IPS-NIHi11 (cell line): ENCODE data around the gene DCST1.

ENCODE experiments used
- DNase-seq: peaks from one replicate; pipeline ENCODE4 v3.0.0; 2012; ENCODE audit warnings: mixed read lengths, low spot score

Gene DCST1

DNA sequence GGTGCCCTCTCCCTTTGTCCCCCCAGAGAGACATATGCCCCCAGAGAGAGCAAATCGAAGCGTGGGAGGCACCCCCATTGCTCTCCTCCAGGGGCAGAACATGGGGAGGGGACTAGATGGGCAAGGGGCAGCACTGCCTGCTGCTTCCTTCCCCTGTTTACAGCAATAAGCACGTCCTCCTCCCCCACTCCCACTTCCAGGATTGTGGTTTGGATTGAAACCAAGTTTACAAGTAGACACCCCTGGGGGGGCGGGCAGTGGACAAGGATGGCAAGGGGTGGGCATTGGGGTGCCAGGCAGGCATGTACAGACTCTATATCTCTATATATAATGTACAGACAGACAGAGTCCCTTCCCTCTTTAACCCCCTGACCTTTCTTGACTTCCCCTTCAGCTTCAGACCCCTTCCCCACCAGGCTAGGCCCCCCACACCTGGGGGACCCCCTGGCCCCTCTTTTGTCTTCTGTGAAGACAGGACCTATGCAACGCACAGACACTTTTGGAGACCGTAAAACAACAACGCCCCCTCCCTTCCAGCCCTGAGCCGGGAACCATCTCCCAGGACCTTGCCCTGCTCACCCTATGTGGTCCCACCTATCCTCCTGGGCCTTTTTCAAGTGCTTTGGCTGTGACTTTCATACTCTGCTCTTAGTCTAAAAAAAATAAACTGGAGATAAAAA, 53.4 kb downstream of the DCST1 start:
- DNase-seq = no peak

DNA sequence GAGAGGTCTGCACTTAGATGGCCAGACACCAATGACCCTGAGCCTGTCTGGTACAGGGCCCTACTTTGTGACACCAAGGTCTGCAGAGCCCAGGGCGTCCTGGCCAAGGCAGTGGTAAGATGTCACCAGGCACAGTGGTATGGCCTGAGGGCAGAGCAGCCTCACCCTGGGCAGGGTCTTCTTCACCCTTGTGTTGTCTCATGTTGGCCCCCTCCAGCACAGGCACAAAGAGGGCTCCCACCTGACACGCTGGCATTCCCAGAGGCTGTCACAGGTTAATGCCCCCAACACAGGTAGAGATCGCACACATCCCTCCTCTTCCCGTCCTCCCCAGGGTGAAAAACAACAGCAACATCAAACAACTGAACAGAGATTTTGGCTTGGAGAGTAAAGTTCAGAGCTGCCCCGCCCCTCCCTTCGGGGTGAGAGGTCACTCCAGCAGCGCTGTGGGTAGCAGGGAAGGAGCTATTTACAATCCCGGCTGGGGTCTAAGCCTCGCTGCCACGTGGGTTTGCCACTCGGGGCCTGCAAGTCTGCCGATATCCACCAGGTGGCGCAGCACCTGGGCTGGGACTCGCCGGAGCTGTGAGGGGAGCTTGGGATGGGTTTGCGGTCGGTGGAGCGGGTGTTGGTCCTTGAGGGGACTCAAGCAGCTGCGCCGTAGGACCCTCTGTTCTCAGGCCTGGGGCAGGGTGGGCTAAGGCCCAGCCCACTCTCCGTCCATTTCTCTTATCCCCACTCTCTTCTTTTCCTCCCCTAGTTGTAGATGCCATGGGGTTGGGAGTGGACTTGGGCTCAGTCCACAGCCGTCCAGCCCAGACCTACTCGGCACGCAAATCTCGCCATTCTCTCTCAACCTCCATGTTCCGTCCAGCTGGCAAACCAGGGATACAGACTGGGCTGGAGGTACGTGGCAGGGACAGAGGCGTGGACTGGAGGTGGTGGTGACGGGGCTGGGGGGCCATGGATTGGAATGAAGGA, 57.7 kb downstream of the DCST1 start:
- DNase-seq = peak; percentile 84

GRCh38 chr1:155092131-155092530, 58.5 kb downstream of the DCST1 start:
- DNase-seq = no peak

GRCh38 chr1:155092641-155093040, 59.0 kb downstream of the DCST1 start:
- no peak for DNase-seq

DNA sequence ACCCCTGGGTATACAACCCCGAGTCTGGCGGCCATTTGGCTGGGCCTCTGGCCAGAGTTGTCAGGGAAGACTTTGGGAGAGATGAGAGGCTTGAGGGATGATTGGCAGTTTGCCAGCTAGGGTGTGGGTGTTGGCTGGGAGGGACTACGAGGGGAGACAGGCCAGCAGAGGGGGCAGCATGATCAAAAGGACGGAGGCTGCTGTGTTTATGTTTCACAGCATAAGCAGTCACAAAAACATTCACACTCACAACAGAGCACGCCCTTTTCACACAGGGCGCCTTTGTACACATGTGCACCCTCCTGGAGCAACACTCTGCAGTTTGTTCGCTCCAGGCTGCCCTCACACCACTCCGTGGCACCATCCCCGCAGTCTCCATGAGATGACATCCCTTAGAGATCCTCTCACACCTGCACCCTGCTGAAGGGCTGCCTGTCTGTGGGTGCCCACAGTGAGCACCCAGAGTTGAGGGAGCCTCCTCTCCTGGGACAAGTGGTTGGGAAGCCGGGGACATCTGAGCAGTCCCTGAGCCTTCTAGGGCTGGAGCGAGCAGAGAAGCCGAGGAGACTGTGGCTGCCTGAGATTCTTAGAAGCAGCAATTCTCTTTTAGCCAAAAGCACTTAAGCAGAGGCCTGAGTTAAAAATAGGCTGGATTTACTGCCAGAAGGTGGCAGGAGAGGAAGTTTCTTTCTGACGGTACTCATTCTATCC, 60.4 kb downstream of the DCST1 start:
- peak; percentile 43 for DNase-seq

GRCh38 chr1:155094622-155094948, 61.0 kb downstream of the DCST1 start:
- DNase-seq = no peak

DNA sequence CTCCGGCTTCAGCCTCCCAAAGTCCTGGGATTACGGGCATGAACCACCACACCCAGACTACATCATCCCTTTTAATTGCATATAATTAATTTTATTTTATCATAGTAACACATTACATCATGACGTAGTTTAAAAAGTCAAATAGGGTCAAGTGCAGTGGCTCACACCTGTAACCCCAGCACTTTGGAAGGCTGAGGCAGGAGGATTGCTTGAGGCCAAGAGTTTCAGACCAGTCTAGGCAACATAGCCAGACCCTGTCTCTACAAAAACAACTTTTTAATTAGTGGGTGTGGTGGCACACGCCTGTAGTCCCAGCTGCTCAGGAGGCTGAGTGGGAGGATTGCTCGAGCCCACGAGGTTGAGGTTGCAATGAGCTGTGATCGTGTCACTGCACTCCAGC, 65.7 kb downstream of the DCST1 start:
- DNase-seq = no peak
